GM19455 (cell line): ENCODE measurements around the gene DLGAP4.
"Not testable (repeated sequence)": the region's sequence is repeated elsewhere in the genome, so short reads cannot be mapped to it uniquely, and the experiment has no call there.

ENCODE experiments used
- ATAC-seq: cut with Tn5 transposase; IDR thresholded peaks from one replicate; pipeline ENCODE4 v1.9.1; 2021; ENCODE audit not compliant: unreplicated experiment

DLGAP4 gene

DNA sequence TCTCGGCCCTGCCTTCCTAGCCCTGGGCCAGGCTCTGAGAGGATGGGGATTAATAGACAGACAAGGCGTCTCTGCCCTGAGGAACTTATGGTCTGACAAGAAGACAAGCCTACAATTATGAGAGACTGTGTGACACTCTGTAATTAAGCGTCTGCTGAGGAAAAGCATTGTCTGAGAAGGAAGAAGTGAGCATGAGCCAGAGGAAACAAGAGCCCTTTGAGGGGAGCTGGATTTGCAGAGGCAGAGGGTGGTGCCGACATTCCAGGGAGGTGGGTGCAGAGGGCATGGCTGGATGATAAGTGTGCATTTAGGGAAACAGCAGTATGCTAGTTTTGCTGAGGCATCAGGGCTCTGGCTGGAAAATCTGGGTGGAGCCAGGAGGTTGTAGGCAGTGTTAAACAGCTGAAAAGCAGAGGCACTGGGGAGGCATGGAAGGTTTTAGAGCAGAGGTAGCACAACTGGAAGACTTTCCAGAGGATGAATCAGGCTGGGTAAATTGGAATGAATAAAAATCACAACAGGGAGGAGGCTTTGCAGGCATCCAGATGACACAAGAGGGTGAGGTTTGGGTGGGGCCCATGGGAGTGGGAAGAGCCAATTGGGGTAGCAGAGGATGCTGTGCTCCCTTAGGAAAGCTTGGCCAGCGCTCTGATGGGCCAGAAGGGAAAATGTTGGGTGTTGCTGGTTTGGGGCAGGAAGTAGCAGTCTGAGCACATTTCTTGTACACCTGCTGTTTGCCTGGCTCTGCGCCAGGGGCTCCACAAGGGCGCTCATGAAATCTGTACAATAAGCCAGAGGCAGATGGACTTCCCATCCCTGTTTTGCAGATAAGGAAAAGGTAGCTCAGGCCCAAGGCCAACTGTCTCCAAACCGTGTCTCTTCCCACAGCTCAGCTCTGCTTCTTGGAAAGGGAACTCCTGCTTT, 161.2 kb downstream of the DLGAP4 start:
- no peak for ATAC-seq

DNA sequence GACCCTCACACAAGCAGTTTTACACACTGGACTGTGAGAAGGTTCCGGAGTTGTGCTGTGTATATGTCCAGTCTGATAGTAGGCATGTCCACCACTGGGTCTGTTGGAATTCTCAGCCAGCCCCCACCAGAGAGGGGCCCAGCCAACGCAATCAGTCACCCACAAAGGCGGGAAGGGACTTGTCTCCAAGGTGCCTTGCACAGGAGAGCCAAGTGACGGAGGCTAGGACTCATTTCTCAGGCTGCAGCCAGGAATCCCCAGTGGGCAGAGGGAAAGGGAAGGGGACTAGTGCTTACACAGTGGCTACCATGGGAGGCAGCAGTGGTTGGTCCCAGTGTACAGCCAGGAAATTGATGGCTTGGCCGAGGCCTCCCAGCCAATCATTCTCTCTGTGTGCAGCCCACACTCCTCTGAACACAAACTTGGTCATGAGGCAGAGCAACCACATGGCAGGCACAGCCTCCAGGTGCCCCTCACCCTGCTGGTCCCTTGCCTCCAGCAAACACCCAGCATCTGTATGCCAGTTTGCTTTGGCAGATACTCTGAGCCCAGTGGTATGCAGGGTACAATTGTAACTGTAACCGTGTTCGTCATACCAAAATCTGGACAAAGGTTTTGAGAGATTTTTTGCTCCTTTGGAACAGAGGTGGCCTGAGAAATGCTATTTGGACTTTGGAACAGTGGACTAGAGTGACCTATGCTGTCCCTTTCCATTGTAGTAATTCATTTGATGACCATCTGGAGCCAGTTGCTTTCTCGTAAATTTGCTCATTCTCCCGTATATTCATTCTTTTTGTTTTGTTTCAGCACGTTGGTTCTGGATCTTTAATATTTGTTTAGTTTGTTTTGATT, 162.2 kb downstream of the DLGAP4 start:
- ATAC-seq = no peak

DNA sequence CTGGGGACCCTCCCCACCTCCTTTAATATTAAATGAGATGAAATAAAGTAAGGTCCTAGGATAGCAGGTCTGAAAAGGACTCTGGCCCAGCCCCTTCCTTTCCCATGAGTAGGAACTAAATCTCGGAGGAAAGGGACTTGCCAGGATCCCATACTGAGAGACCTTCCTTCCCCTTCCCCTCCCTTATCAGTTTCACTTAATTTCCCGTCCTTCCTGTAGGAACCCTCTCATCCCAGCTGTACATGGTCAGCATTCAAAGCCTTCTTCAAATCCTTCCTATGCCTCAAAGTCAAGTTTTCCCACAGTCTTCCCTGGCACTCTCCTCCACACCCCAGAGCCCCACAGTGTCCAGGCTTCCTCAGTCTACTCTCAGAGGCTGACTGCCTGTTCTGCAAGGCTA, 163.8 kb downstream of the DLGAP4 start:
- ATAC-seq = no peak

DNA sequence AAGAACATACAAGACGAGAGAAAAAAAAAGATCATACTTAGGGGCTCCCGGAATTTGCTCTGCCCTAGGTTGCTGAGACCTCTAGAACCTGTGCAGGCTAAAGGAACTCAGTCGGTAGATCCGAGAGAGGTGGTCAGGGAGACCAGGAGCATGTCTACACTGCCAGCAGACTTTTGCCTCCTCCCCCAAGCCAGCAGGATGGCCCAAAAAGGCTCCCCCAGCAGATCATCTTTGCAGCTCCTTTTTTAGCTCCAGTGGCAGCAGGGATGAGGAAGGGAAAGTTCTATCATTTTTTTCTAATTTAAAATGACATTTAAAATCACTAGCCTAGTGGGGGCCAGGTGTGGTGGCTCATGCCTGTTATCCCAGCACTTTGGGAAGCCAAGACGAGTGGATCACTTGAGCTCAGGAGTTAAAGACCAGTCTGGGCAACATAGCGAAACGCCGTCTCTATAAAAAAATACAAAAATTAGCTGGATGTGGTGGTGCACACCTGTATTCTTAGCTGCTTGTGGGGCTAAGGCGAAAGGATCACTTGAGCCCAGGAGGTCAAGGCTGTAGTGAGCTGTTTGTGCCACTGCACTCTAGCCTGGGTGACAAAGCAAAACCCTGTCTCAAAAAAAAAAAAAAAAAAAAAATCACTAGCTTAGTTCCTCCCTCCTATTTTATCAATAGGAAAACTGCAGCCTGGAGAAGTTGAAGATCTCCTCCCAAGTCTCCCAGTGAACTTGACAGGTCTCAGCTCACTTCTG, 165.9 kb downstream of the DLGAP4 start:
- no peak for ATAC-seq

DNA sequence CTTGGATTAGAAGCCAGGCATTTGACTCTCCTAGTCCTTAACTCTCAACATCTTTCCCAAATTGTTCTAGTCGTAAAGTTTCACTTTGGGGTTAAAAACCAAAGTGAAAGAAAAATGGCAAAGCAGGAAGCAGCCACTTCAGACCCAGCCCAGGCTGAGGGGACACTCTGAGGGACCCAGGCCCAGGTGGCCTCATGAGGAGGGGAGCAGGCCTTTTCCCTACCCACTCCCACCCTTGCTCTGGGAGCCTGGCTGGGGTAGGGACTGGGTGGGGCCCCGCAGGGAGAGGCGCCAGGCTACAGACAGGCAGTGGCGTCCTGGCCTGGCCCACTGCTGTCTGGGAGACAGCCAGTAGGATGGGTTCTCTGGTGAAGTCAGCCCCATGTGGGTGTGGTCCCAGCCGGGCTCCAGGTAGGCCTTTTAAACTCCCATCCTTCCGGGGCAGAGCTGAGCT, 166.5 kb downstream of the DLGAP4 start:
- ATAC-seq = no peak

DNA sequence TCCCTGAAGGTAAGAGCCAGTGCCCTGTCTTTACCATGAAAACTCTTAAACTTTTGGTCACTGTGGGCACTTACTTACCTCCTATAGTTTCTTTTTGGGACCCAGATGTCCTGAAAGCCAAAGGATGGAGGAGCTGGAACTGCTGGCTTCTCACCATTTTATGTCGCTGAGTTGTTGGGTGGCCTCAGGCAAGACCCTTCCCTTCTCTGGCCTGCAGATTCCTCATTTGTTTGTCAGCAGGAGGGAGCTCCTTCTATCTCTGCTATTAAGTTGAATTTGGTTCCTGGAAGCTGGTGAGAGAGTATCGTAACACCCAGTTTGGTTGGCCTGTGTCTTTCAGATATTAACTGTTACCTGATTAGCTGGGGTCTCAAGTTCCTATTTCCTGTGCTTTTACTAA, 167.0 kb downstream of the DLGAP4 start:
- ATAC-seq = no peak

DNA sequence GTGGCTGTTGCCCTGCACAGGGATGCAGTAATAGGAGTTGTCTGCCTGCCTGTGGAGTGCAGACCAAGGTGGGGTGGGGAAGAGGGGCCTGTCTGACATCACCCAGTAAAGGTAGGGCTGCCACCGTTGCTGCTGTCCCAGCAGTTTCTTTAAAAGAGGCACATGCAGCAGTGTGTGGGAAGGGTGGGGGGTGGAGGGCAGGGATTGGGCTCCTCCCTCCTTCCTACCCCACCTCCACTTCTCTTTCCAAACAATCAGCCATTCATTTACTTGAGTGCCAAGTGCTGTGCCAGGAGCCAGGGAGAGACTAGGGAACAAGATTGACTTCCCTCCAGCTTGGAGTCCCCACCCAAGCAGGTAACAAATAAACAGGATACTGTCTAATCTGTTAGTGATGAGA, 168.4 kb downstream of the DLGAP4 start:
- ATAC-seq = no peak

DNA sequence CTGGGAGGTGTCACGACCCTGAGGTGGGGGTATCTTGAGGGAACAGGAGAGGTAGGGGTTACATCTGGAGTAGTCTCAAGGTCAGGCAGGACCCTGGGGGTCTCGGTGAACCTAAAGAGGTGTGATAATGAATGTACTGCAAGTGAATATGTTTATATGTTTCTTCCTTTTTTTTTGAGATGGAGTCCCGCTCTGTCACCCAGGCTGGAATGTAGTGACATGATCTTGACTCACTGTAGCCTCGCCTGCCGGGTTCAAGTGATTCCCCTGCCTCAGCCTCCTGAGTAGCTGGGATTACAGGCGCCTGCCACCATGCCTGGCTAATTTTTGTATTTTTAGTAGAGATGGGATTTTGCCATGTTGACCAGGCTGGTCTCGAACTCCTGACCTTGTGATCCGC, 168.9 kb downstream of the DLGAP4 start:
- not testable (repeated sequence) for ATAC-seq

DNA sequence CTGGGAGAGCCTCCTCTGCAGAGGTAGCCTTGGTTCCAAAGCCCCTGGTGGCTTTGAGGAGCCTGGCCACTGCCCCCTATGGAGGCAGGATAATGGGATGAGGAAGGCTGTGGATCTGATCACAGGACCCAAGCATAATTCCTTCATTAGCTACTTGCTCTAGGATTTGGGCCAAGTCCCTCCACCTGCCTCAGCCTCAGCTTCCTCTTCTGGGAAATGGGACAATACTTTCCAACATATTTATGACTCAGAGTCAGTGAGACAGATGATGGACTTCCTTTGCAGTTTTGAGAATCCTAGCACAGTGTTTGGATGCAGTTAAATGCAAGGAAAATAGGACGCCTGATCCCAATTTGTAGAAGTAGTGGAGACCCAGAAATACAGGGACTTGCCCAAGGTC, 171.3 kb downstream of the DLGAP4 start:
- ATAC-seq = no peak

DNA sequence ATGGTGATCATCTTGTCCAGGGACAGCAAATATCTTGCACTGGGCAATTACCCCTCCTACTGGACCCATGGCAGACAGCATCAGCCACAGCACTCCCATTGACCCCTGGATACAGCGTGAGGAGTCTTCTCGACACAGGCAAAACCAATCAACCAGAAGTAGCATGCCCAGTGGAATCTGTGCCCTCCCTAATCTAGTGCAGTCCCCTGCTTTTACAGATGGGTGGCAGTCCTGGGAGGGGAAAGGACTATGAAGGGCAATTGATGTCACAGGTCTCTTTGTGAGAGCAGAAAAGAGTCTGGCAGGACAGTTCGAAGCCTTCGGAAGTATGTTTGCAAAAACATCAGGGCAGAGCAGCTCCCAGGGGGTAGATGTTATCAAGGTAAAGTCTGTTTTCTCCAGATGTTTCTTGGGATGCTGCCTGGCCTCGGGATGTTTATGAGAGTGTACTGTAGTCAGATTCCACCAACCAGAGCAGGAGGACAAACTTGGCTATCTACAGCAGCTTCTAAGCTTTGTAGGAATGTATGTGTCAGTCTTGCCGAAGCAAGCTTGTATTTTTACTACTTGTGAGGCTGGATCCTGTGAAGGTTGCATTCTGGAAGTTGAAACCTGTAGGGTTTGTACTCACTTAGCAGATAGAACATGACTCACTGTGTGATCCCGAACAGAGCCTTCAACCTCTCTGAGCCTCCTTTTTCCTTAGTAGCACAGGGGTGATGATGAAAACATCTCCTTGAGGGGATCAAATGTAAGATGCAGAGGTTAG, 172.2 kb downstream of the DLGAP4 start:
- ATAC-seq = no peak

DNA sequence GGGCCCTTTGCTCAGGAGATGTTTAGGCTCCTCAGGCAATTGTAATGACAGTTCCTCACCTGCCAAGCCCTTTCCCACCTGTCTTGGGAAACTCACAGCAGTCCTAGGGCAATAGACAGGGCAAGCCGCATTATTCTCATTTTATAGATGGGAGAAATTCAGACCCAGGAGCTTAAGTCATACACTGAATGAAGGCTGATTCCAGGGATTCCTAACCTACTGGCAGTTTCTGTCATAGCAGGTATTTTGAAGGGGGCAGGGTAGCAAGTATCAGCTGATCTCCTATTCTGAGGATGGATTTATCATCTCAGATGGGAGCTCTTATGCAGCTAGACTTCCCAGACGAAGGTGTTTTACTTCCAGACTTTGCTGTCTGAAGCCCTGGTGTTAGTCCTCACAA, 173.8 kb downstream of the DLGAP4 start:
- no peak for ATAC-seq

DNA sequence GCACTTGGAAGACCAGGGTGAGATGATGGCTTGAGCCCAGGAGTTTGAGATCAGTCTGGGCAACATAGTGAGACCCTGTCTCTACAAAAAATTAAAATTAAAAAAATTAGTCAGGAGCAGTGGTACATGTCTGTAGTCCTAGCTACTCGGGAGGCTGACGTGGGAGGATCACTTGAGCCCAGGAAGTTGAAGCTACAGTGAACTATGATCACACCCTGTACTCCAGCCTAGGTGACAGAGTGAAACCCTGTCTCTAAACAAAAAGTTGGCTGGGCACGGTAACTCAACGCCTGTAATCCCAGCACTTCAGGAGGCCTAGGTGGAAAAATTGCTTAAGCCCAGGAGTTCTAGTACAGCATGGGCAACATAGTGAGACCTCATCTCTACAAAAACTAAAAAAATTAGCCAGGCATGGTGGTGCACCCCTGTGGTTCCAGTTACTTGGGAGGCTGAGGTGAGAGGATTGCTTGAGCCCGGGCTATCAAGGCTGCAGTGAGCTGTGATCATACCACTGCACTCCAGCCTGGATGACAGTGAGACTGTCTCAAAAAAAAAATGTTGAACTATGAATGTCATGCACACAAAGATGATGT, 174.4 kb downstream of the DLGAP4 start:
- no peak for ATAC-seq

DNA sequence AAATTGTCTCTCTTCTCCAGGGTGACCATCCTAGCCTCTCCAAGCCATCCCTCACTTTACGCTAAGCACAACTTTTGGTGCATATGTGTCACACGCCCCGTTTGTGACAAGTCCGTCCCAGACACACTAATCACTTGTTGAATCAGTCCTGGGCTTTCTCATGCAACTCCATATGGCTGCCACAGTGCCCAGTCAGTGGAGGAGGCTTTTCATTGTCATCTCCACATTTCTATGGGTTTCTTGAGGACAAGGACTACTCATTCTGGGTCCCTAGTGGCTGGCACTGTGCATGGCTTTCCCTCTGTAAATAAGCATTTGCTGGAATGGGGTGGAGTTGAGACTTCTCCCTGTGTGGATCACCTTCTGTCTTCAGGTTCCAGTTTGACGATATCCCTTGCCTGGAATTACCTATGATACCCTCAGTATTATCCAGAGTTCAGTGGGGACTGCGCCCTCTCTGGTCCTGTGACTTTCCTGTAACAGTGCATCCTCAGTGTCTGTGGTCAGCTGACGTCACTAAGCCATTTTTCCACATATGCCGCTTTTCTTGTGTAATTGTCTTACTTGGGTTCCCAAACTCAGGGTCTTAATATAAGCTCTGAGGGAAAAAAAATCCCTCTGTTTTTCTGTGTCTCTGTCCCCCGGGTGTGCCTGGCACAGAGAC, 175.4 kb downstream of the DLGAP4 start:
- no peak for ATAC-seq

DNA sequence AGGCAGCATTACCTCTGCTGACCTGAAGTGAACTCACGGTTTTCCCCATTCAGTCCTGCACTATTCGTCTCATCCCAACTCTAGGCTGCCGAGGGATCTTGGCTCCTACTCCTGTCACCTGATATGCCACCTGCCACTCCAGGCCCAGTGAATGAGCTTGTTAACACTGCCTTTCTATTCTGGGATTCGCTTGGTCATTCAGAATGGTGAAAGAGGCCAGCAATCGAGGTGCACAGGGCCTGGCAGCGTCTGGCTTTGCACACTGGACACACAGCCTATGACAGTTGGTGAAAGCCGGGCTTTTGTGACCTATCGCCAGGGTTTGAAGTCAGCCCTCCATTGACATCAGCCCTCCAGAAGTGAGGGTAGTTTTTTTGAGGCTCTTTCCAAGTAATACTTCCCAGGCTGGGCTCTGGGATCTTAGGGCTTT, 175.9 kb downstream of the DLGAP4 start:
- ATAC-seq = no peak

DNA sequence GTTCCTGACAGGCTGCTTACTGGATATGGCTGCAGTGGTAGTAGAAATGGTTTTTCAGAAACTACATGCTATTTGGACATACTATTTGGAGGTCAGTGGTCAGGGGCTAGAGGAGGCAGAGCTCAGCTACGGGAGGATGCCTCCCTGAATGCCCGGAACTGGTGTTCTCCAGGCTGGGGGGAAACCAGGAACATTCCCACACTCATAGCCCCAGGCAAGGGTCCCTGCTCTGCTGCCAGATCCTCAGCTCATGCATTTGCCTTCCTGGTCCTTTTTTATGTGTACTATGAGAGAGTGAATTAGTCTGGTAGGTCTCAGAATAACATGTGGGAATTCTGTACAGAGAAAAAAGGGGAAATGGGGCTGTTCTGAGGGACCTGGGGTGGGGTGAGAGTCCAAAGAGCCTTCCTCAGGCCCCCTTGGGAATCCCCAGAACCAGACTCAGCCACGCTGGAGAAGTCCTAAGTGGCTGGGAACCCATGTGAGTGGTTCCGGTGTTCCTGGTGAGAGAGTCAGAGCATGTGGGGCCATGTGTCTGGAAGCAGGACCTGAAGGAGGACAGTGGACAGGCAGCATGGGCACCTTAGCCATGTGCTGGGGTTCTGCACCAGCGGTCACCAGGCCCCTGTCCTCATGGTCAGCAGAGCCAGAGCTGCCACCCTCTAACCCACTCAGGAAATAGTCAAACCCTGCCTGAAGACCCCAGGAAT, 177.2 kb downstream of the DLGAP4 start:
- no peak for ATAC-seq

DNA sequence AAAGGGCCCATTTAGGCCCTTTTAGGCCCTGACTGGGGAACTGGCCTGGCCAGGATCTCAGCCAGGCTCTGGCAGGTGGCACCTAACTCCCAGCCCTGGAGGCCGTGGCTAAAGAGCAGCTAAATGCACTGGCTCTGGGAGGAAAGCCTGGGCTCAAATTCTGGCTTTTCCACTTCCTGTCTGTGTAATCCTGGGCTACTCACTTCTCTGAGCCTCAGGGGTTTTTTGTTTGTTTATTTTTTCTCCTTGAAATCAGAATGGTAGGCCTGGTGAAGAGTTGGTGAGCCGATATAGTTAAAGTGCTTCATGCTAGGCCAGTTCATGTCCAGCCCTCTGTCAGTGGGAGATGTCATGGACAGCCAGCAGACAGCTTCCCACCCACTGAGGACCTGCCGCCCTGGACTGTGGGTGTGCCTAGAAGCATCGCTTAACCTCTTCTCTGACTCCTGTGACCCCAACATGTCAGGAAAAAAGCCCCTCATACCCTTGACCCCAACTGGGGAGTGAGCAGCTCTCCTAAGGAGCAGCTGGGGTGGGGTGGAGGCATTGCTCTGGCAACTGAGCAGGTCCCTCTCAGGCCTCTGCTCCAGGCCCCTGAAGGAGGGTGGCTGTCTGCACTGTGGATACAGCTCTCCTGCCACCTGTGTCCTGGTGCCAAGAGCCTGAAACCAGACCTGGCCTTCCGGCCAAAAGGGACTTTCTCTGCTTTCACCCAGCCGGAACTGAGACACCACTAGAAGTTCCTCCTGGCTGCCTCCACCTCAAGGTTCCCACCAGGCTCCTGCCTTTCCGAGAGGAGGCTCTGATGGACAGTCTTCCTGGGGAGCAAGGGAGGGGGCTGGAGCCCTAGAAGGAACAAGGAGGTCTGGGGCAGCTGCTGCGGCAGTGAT, 178.0 kb downstream of the DLGAP4 start:
- ATAC-seq = no peak

DNA sequence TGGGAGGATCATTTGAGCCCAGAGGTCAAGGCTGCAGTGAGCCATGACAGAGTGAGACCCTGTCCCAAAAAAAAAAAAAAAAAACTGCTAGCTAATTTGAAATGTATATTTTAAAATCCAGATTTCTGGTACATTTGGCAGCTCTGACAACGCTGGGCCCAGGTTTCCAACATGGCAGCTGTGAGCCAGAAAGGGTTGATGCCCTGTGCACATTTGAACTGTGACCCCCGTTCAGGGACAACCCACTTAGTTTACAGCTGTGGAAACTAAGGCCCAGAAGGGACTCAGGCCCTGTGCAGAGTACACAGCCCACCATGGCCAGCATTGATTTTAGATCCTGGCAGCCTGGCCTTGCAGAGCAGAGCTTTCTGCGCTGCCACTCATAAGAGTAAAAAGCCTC, 179.1 kb downstream of the DLGAP4 start:
- no peak for ATAC-seq

DNA sequence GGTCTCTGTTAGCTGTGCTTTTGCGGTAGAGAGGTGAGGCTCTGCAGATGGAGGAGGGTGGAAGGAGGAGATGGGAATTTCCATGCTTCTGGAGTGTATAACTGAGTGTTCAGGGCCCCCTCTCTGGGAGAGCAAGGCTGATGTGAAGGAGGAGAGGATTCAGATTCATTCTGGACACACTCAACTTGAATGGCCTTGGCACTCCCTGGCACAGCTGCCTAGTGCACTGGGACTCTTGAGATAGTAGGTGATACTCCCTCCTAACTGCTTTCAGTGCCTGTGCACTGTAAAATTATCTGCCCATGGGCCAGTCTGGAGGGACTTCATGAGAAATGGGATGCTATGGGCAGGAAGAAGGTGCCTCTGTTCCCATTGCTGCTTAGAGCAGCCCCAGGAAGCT, 180.9 kb downstream of the DLGAP4 start:
- no peak for ATAC-seq
